GM12891 (cell line): ENCODE data around the gene NBPF1.
A peak's percentile ranks its signal among the peaks of the same experiment; 100 is the strongest.
"Not testable (repeated sequence)": the region's sequence is repeated elsewhere in the genome, so short reads cannot be mapped to it uniquely, and the experiment has no call there.

Experiments
- DNase-seq: peaks from one replicate; pipeline ENCODE4 v3.0.0; 2011; ENCODE audit warnings: low spot score; ENCODE audit not compliant: insufficient read length
- FAIRE-seq: peaks from 2 replicates; lab custom pipeline; 2011; peaks lifted over from hg19 to GRCh38; lab: Jason Lieb, UNC
- PAX5 ChIP-seq: IDR thresholded peaks from 2 replicates; pipeline ENCODE4 v1.6.1; 2011; ENCODE audit warnings: low read length, moderate library complexity, mild to moderate bottlenecking; ENCODE audit not compliant: insufficient read depth, severe bottlenecking
- POLR2A ChIP-seq: IDR thresholded peaks from 2 replicates; pipeline ENCODE4 v1.6.1; 2011; ENCODE audit warnings: low read depth, low read length, control low read depth
- POLR2AphosphoS5 ChIP-seq: IDR thresholded peaks from 2 replicates; pipeline ENCODE4 v1.6.1; 2011; ENCODE audit warnings: low read depth, low read length, control low read depth
- POU2F2 ChIP-seq: IDR thresholded peaks from 2 replicates; pipeline ENCODE4 v1.6.1; 2011; ENCODE audit warnings: low read depth, mild to moderate bottlenecking, control low read depth, low read length, moderate library complexity
- SPI1 ChIP-seq: IDR thresholded peaks from 2 replicates; pipeline ENCODE4 v1.6.1; 2011; ENCODE audit warnings: low read depth, low read length, control low read depth
- TAF1 ChIP-seq: IDR thresholded peaks from 2 replicates; pipeline ENCODE4 v1.6.1; 2011; ENCODE audit warnings: low read depth, low read length, control low read depth

Gene NBPF1

GRCh38 chr1:16621300-16621658 lies 7.9 kb upstream of the NBPF1 start:
- TF ChIP-seq POLR2AphosphoS5 (no peak), POLR2A (no peak), TAF1 (no peak), SPI1 (no peak), PAX5 (no peak), POU2F2 (no peak)
- FAIRE-seq (no peak), DNase-seq (no peak)

- not testable (repeated sequence) for DNase-seq, FAIRE-seq
These were observed 6.6 kb upstream of the NBPF1 start for GRCh38 chr1:16619803-16620501.

- TF ChIP-seq SPI1 (no peak), POLR2A (no peak)
- no peak for DNase-seq
- no peak for FAIRE-seq
These were observed 5.4 kb upstream of the NBPF1 start for GRCh38 chr1:16618719-16619118.

GRCh38 chr1:16617778-16618580 lies 4.6 kb upstream of the NBPF1 start:
- no peak for TF ChIP-seq SPI1
- no peak for TF ChIP-seq POU2F2
- TF ChIP-seq TAF1, result no peak
- no peak for TF ChIP-seq PAX5
- no peak for TF ChIP-seq POLR2A
- TF ChIP-seq POLR2AphosphoS5, result no peak
- DNase-seq (no peak), FAIRE-seq (no peak)

GRCh38 chr1:16617114-16617631 lies 3.8 kb upstream of the NBPF1 start:
- no peak for FAIRE-seq
- no peak for TF ChIP-seq PAX5
- no peak for TF ChIP-seq SPI1
- no peak for TF ChIP-seq POLR2A
- peak; percentile 36; the same call in 1 of the 2 replicates for TF ChIP-seq POU2F2
- no peak for TF ChIP-seq TAF1
- DNase-seq, result no peak

- TF ChIP-seq POU2F2 (no peak), POLR2AphosphoS5 (no peak), PAX5 (no peak), SPI1 (no peak), POLR2A (no peak), TAF1 (no peak)
- DNase-seq (no peak), FAIRE-seq (no peak)
These were observed 2.2 kb upstream of the NBPF1 start for GRCh38 chr1:16615253-16616252.

- FAIRE-seq, result no peak
These were observed 1.2 kb upstream of the NBPF1 start for GRCh38 chr1:16614361-16615252.

GRCh38 chr1:16612332-16613172 lies 812 bp downstream of the NBPF1 start:
- DNase-seq, result no peak
- no peak for FAIRE-seq
- TF ChIP-seq POU2F2, result 0 out of 2 replicates have a peak, but pooled peaks have one; percentile 25
- TF ChIP-seq POLR2AphosphoS5, result no peak

More at GRCh38 chr1:16614361-16615252, 1.2 kb upstream of the NBPF1 start:
- no peak for TF ChIP-seq PAX5
- no peak for TF ChIP-seq POLR2A
- no peak for TF ChIP-seq POLR2AphosphoS5
- no peak for TF ChIP-seq TAF1
- TF ChIP-seq SPI1, result no peak
- TF ChIP-seq POU2F2, result no peak
- no peak for DNase-seq

- DNase-seq, result not testable (repeated sequence)
These were observed 1.4 kb downstream of the NBPF1 start for GRCh38 chr1:16611981-16612331.

GRCh38 chr1:16611164-16611563 lies 2.2 kb downstream of the NBPF1 start:
- not testable (repeated sequence) for FAIRE-seq, DNase-seq

More at GRCh38 chr1:16611981-16612331, 1.4 kb downstream of the NBPF1 start:
- not testable (repeated sequence) for FAIRE-seq

GRCh38 chr1:16610553-16610952 lies 2.8 kb downstream of the NBPF1 start:
- DNase-seq, FAIRE-seq: not testable (repeated sequence)

GRCh38 chr1:16609761-16610160 lies 3.6 kb downstream of the NBPF1 start:
- DNase-seq, FAIRE-seq: not testable (repeated sequence)
